ENCODE measurements around the gene AGBL4. TPM values are rescaled to one million over a fixed set of nuclear protein-coding genes. Genes with fewer than 3 reads are reported as not detected.

The AGBL4 gene
- total RNA-seq, 1 experiment from 2014 or later, result not detected

GRCh38 chr1:49046305-49046704, 977.4 kb downstream of the AGBL4 start:
- H3K27me3 ChIP-seq (ENCODE audit: insufficient read depth, low read length), result no peaks in the 10 kb centered on the region
- H3K79me2 ChIP-seq (ENCODE audit: insufficient read depth, low read length), result no peaks in the 10 kb centered on the region
- H3K36me3 ChIP-seq (ENCODE audit: control insufficient read depth in 1 of 2, insufficient read depth in 2 of 2, low read length in 2 of 2), result no peaks in the 10 kb centered on the region
- no peaks in the 10 kb centered on the region for H3K9me3 ChIP-seq (ENCODE audit: control insufficient read depth in 1 of 2, insufficient read depth in 1 of 2, low read depth in 1 of 2, low read length in 2 of 2)
- ChIA-PET RAD21 (ENCODE audit: low non-redundant PET in 1 of 2, low total read pairs in 2 of 2, uncharacterized antibody in 2 of 2, unreplicated experiment in 2 of 2) (no interaction called here), POLR2A (no interaction called here), CTCF (no interaction called here)
- no peak overlapping the region for H3K9ac ChIP-seq (ENCODE audit: low read length)
- no peaks in the 10 kb centered on the region for H4K20me1 ChIP-seq (ENCODE audit: insufficient read depth)
- H3K4me1 ChIP-seq (ENCODE audit: control insufficient read depth in 1 of 2, insufficient read depth in 2 of 2, low read length in 2 of 2), result no peaks in the 10 kb centered on the region
- H3K9me2 ChIP-seq (ENCODE audit: insufficient read depth), result no peaks in the 10 kb centered on the region
- DNase-seq (ENCODE audit: low read depth, low spot score), result no peak
- intact Hi-C loops (cut with micrococcal nuclease), result no loop called here
- ATAC-seq, result no peak
- no peak overlapping the region for H2AFZ ChIP-seq (ENCODE audit: low read depth, low read length, poor library complexity, severe bottlenecking)
- BruUV-seq (replicated peaks), result no TSS peak
- H3K4me2 ChIP-seq (ENCODE audit: low read length), result no peak overlapping the region
- no peak overlapping the region for H3K27ac ChIP-seq (ENCODE audit: low read depth, low read length)
- TF ChIP-seq, protein P1, sequence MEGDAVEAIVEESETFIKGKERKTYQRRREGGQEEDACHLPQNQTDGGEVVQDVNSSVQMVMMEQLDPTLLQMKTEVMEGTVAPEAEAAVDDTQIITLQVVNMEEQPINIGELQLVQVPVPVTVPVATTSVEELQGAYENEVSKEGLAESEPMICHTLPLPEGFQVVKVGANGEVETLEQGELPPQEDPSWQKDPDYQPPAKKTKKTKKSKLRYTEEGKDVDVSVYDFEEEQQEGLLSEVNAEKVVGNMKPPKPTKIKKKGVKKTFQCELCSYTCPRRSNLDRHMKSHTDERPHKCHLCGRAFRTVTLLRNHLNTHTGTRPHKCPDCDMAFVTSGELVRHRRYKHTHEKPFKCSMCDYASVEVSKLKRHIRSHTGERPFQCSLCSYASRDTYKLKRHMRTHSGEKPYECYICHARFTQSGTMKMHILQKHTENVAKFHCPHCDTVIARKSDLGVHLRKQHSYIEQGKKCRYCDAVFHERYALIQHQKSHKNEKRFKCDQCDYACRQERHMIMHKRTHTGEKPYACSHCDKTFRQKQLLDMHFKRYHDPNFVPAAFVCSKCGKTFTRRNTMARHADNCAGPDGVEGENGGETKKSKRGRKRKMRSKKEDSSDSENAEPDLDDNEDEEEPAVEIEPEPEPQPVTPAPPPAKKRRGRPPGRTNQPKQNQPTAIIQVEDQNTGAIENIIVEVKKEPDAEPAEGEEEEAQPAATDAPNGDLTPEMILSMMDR (IDR thresholded peaks at IDR 0.05 in 2 of 3, conservative IDR thresholded peaks at IDR 0.05 in 1 of 3; ENCODE audit: borderline replicate concordance in 1 of 3, insufficient read depth in 1 of 3, low read depth in 2 of 3, low read length in 2 of 3), result no peak
- TF ChIP-seq CBX3 (IDR thresholded peaks at IDR 0.05; ENCODE audit: low read depth) (no peak), POLR2A (IDR thresholded peaks at IDR 0.05; ENCODE audit: borderline replicate concordance, extremely low read depth, insufficient read depth, insufficient read length) (no peak), EGR1 (IDR thresholded peaks at IDR 0.05; ENCODE audit: low read depth) (no peak)
- TF ChIP-seq, protein P2, sequence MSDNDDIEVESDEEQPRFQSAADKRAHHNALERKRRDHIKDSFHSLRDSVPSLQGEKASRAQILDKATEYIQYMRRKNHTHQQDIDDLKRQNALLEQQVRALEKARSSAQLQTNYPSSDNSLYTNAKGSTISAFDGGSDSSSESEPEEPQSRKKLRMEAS (IDR thresholded peaks at IDR 0.05), result no peak
- H3K4me3 ChIP-seq (replicated peaks in 1 of 2; ENCODE audit: low read depth in 1 of 2, low read length in 2 of 2), result no peak overlapping the region

- TF ChIP-seq FOSL1 (IDR thresholded peaks at IDR 0.05; ENCODE audit: low read depth) (no peak), RAD21 (IDR thresholded peaks at IDR 0.05; ENCODE audit: low read depth) (no peak), ZFX (IDR thresholded peaks at IDR 0.05) (no peak), TCF7L2 (IDR thresholded peaks at IDR 0.05; ENCODE audit: borderline replicate concordance, extremely low read depth, insufficient read depth, insufficient read length) (no peak)
- no peaks in the 10 kb centered on the region for H3K9me3 ChIP-seq (ENCODE audit: control insufficient read depth in 1 of 2, insufficient read depth in 1 of 2, low read depth in 1 of 2, low read length in 2 of 2)
- H4K20me1 ChIP-seq (ENCODE audit: insufficient read depth), result no peaks in the 10 kb centered on the region
- no peak overlapping the region for H2AFZ ChIP-seq (ENCODE audit: low read depth, low read length, poor library complexity, severe bottlenecking)
- no peak overlapping the region for H3K4me3 ChIP-seq (replicated peaks in 1 of 2; ENCODE audit: low read depth in 1 of 2, low read length in 2 of 2)
- ATAC-seq, result no peak
- H3K4me2 ChIP-seq (ENCODE audit: low read length), result no peak overlapping the region
- intact Hi-C loops (cut with micrococcal nuclease), result no loop called here
- no peaks in the 10 kb centered on the region for H3K79me2 ChIP-seq (ENCODE audit: insufficient read depth, low read length)
- no peaks in the 10 kb centered on the region for H3K9me2 ChIP-seq (ENCODE audit: insufficient read depth)
- no peaks in the 10 kb centered on the region for H3K4me1 ChIP-seq (ENCODE audit: control insufficient read depth in 1 of 2, insufficient read depth in 2 of 2, low read length in 2 of 2)
- no peak for DNase-seq (ENCODE audit: low read depth, low spot score)
- H3K9ac ChIP-seq (ENCODE audit: low read length), result no peak overlapping the region
- ChIA-PET RAD21 (ENCODE audit: low non-redundant PET in 1 of 2, low total read pairs in 2 of 2, uncharacterized antibody in 2 of 2, unreplicated experiment in 2 of 2) (no interaction called here), CTCF (no interaction called here), POLR2A (no interaction called here)
- no peaks in the 10 kb centered on the region; a peak in 1 of 4 replicates for H3K36me3 ChIP-seq (ENCODE audit: control insufficient read depth in 1 of 2, insufficient read depth in 2 of 2, low read length in 2 of 2)
- no TSS peak for BruUV-seq (replicated peaks)
- H3K27me3 ChIP-seq (ENCODE audit: insufficient read depth, low read length), result no peaks in the 10 kb centered on the region
- H3K27ac ChIP-seq (ENCODE audit: low read depth, low read length), result no peak overlapping the region
These were observed 978.4 kb downstream of the AGBL4 start for GRCh38 chr1:49045371-49045770.

Measured in HCT116 (cell line).